Activated CD8-positive, alpha-beta T cell treated with anti-CD3 and anti-CD28 coated beads, Interleukin-2, amount 10 ng/mL, durations not matched to agents 7 days and 5 days (primary cell): ENCODE data around the gene ISCU. TPM values are rescaled to one million over a fixed set of nuclear protein-coding genes. Genes with fewer than 3 reads are reported as not detected.
"Not testable (repeated sequence)": the region's sequence is repeated elsewhere in the genome, so short reads cannot be mapped to it uniquely, and the experiment has no call there.

Experiments
- ATAC-seq: fragments of 150-1000 bp; cut with Tn5 transposase; one replicate; pipeline ENCODE4 v1.10.0; 2021; ENCODE audit warnings: moderate library complexity
- CTCF ChIA-PET: fragments of 350-600 bp; sonication (Branson Sonifier 250); formaldehyde crosslinking; loops from one replicate; lab custom pipeline; 2021; ENCODE audit warnings: antibody characterized with exemption; lab: Charles Lee
- POLR2A ChIA-PET: fragments of 350-600 bp; sonication (Branson Sonifier 250); formaldehyde crosslinking; loops from one replicate; lab custom pipeline; 2021; ENCODE audit warnings: antibody characterized with exemption; lab: Charles Lee
- DNase-seq: peaks from one replicate; pipeline ENCODE4 v3.0.0-alpha.2; 2020
- H3K27ac Mint-ChIP-seq: one replicate; pipeline ENCODE4 v1.8.0; 2021; ENCODE audit warnings: mild to moderate bottlenecking, mixed read lengths
- H3K27me3 Mint-ChIP-seq: one replicate; pipeline ENCODE4 v1.8.0; 2021; ENCODE audit warnings: low read depth, mixed read lengths
- H3K36me3 Mint-ChIP-seq: one replicate; pipeline ENCODE4 v1.8.0; 2021; ENCODE audit warnings: low read depth, mixed read lengths
- H3K4me1 Mint-ChIP-seq: one replicate; pipeline ENCODE4 v1.8.0; 2021; ENCODE audit warnings: low read depth, mixed read lengths
- H3K4me3 Mint-ChIP-seq: one replicate; pipeline ENCODE4 v1.8.0; 2021; ENCODE audit warnings: mild to moderate bottlenecking, mixed read lengths
- H3K9me3 Mint-ChIP-seq: one replicate; pipeline ENCODE4 v1.8.0; 2022; ENCODE audit warnings: mixed read lengths; ENCODE audit not compliant: insufficient read depth
- total RNA-seq, 2 experiments: library from RNA; stranded (reverse); gene quantifications; one replicate each; pipeline ENCODE4 v1.2.3, GENCODE V29; 2021

ISCU gene
- total RNA-seq, 2 experiments from 2014 or later: 58.5 to 59.5 TPM

GRCh38 chr12:108582509-108582908, 20.1 kb downstream of the ISCU start:
- H3K4me3 Mint-ChIP-seq: no peak overlapping the region
- no peak for DNase-seq
- ChIA-PET POLR2A (no interaction called here), CTCF (interaction anchor here (0.6 to 1.1 kb wide), 2 partner anchors 12 to 14 kb away, joined by 3 read pairs; no protein-coding TSS in a partner anchor)
- H3K36me3 Mint-ChIP-seq: peaks cover 4% of the 10 kb centered on the region
- H3K27me3 Mint-ChIP-seq: peaks cover 9% of the 10 kb centered on the region
- no peak overlapping the region for H3K27ac Mint-ChIP-seq
- H3K4me1 Mint-ChIP-seq: peaks cover 7% of the 10 kb centered on the region
- peaks cover 7% of the 10 kb centered on the region for H3K9me3 Mint-ChIP-seq
- no peak for ATAC-seq

DNA sequence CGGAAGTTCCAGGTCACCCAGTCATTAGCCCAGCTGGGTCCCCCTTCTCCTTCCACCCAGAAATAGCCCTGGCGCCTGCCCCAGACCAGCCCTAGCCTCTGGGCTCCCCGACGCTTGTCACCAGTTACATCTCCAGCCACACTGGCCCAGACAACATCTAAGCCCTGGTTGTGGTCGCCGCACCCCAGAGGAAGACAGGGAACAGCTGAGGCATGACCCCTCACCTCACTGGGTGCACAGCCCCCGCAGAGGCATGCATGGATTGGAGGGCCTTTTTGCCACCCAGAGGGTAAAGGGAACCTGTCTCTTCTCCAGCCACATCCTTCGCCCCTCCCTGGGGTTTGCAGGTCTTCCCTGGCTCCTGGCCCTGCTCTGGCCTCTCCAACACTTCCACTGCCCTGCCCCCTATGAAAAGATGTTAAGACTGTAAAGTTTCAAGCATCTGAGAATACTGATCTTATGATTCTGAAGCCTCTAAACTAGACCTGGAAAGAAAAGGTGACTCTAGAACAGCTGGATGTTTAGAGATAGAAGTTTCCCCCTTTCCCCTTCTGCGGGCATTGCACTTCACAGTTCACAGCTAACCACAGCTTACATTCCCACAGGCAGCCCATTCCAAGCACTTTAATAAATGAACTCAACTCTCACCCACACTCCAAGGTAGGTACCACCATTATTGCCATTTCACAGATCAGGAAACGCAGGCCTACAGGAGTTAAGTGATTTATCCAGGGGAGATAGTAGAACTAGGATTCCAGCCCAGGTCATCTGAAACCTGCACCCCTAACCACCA, 20.8 kb downstream of the ISCU start:
- CTCF ChIA-PET: interaction anchor here (1.1 kb wide), 1 partner anchor 13 kb away, joined by 3 read pairs; no protein-coding TSS in a partner anchor
- Mint-ChIP-seq H3K27me3 (peaks cover 8% of the 10 kb centered on the region), H3K36me3 (peaks cover 4% of the 10 kb centered on the region), H3K4me1 (peaks cover 7% of the 10 kb centered on the region), H3K27ac (no peak overlapping the region), H3K4me3 (no peak overlapping the region), H3K9me3 (peaks cover 7% of the 10 kb centered on the region)
- no peak for DNase-seq
- no peak for ATAC-seq
- POLR2A ChIA-PET: no interaction called here

DNA sequence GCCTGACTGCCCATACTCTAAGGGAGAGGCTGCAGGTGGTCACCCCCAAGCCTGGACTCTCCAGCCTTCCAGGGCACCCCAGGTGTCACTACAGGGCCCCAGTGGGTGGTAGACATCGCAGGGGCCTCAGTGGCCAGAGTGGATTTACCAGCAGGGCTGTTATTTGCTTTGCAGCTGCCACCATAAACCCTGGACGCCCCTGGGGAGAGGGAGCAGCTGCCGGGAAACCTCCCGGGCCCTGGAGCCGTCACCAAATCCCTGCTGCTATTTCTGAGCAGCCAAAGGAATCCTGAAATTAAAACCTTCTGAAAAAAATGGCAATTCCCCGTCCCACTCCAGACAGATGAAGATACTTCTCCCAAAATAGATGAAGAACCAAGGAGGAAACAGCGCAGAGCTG, 21.6 kb downstream of the ISCU start:
- Mint-ChIP-seq H3K36me3 (peaks cover 2% of the 10 kb centered on the region), H3K27me3 (peaks cover 4% of the 10 kb centered on the region), H3K4me1 (peaks cover 5% of the 10 kb centered on the region), H3K27ac (no peak overlapping the region), H3K9me3 (peaks cover 6% of the 10 kb centered on the region), H3K4me3 (no peak overlapping the region)
- no peak for ATAC-seq
- no peak for DNase-seq
- CTCF ChIA-PET: no interaction called here
- POLR2A ChIA-PET: no interaction called here

DNA sequence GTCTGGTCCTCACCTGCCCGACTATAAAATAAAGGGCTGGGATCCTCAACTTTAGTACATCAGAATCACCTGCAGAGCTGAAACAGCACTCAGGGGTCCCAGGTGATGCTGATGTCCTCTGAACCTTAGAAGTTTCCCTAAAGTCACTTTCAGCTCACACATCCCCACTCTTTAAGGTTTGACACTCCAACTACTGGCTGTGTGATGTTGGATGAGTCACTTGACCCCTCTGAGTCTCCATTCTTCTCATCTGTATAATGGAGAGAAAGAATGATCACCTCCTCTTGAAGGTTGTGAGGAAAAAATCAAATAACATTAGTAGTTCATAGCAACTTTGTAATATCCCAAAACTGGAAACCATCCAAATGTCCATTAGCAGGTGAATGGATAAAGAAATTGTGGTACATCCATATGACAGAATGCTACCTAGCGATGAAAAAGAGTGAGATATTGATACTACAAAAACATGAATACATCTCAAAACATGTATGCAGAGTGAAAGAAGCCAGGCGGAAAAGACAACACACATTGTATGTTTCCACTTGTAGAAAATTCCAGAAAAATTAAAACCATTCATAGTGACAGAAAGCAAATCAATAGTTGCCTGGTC, 22.2 kb downstream of the ISCU start:
- ChIA-PET CTCF (no interaction called here), POLR2A (no interaction called here)
- Mint-ChIP-seq H3K9me3 (no peaks in the 10 kb centered on the region), H3K27me3 (peaks cover 4% of the 10 kb centered on the region), H3K36me3 (no peaks in the 10 kb centered on the region), H3K4me3 (no peak overlapping the region), H3K27ac (no peak overlapping the region), H3K4me1 (no peaks in the 10 kb centered on the region)
- DNase-seq (no peak), ATAC-seq (no peak)

GRCh38 chr12:108585864-108586263, 23.5 kb downstream of the ISCU start:
- no peaks in the 10 kb centered on the region for H3K36me3 Mint-ChIP-seq
- H3K9me3 Mint-ChIP-seq: no peaks in the 10 kb centered on the region
- no peaks in the 10 kb centered on the region for H3K4me1 Mint-ChIP-seq
- H3K27me3 Mint-ChIP-seq: peaks cover 4% of the 10 kb centered on the region
- ChIA-PET CTCF (interaction anchor here (1.5 kb wide), 1 partner anchor 32 kb away, joined by 4 read pairs; no protein-coding TSS in a partner anchor), POLR2A (interaction anchor here (0.6 kb wide), 2 partner anchors 10 to 26 kb away, joined by 3 to 5 read pairs; no protein-coding TSS in a partner anchor)
- H3K4me3 Mint-ChIP-seq: no peak overlapping the region
- no peak overlapping the region for H3K27ac Mint-ChIP-seq
- no peak for DNase-seq
- ATAC-seq: no peak

DNA sequence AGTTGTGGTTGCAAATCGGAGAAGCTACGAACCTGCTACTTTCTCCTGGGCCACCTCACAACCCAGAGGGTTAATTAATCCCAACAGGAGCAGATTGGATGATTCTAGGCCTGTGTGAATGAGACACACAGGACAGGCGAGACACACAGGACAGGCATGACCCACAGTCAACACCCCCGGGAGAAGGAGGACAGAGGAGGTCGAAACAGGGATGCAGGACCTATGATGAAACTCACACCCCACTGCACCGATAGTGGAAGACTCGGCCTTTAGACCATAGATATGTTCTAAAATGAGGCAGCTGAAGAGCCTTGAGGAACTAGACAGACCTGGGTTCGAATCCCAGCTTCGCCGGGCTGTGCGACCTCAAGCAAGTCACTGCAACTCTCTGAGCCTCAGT, 23.9 kb downstream of the ISCU start:
- Mint-ChIP-seq H3K4me1 (no peaks in the 10 kb centered on the region), H3K27me3 (peaks cover 4% of the 10 kb centered on the region), H3K27ac (no peak overlapping the region), H3K36me3 (no peaks in the 10 kb centered on the region), H3K4me3 (no peak overlapping the region), H3K9me3 (no peaks in the 10 kb centered on the region)
- POLR2A ChIA-PET: no interaction called here
- DNase-seq (no peak), ATAC-seq (no peak)
- CTCF ChIA-PET: interaction anchor here (1.5 kb wide), 1 partner anchor 31 kb away, joined by 4 read pairs; no protein-coding TSS in a partner anchor

DNA sequence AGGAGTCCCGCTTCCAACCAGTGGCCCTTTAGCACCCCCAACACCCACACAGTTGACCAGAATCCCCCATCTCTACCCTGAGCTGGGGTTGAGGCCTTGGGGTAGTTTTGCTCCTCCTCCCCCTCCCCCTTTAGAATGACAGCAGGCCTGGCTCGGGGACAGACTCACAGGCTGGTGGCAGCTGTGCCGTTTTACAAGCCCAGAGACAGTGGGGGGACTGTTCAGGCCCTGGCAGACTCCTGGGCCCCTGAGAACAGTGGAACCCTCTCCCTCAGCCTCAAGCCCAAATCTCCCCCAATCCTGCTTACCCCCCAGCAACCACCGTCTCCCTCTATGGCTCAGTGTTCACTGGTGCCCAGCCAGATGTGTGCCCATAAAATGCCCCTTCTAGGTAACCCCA, 25.4 kb downstream of the ISCU start:
- ATAC-seq (no peak), DNase-seq (no peak)
- Mint-ChIP-seq H3K4me1 (no peaks in the 10 kb centered on the region), H3K4me3 (no peak overlapping the region), H3K36me3 (no peaks in the 10 kb centered on the region), H3K27ac (no peak overlapping the region), H3K27me3 (peaks cover 4% of the 10 kb centered on the region), H3K9me3 (no peaks in the 10 kb centered on the region)
- POLR2A ChIA-PET: no interaction called here
- CTCF ChIA-PET: no interaction called here

GRCh38 chr12:108589028-108589839, 26.8 kb downstream of the ISCU start:
- POLR2A ChIA-PET: no interaction called here

GRCh38 chr12:108589840-108590229, 27.4 kb downstream of the ISCU start:
- ChIA-PET POLR2A (no interaction called here), CTCF (no interaction called here)
- ATAC-seq (no peak), DNase-seq (no peak)
- Mint-ChIP-seq H3K27me3 (peaks cover under 1% of the 10 kb centered on the region), H3K4me1 (no peaks in the 10 kb centered on the region), H3K27ac (no peak overlapping the region), H3K9me3 (no peaks in the 10 kb centered on the region), H3K36me3 (no peaks in the 10 kb centered on the region), H3K4me3 (no peak overlapping the region)

More at GRCh38 chr12:108589028-108589839, 26.8 kb downstream of the ISCU start:
- Mint-ChIP-seq H3K4me1 (no peaks in the 10 kb centered on the region), H3K9me3 (no peaks in the 10 kb centered on the region), H3K27ac (no peak overlapping the region), H3K4me3 (no peak overlapping the region), H3K36me3 (no peaks in the 10 kb centered on the region), H3K27me3 (peaks cover 4% of the 10 kb centered on the region)
- ATAC-seq (no peak), DNase-seq (no peak)
- CTCF ChIA-PET: no interaction called here

- ATAC-seq, H3K27me3 Mint-ChIP-seq, H3K27ac Mint-ChIP-seq, H3K36me3 Mint-ChIP-seq, H3K4me3 Mint-ChIP-seq, H3K4me1 Mint-ChIP-seq, H3K9me3 Mint-ChIP-seq, DNase-seq, POLR2A ChIA-PET, CTCF ChIA-PET: not testable (repeated sequence)
These were observed 28.1 kb downstream of the ISCU start for GRCh38 chr12:108590463-108590862.

- H3K36me3 Mint-ChIP-seq: no peaks in the 10 kb centered on the region
- no peaks in the 10 kb centered on the region for H3K9me3 Mint-ChIP-seq
- H3K27me3 Mint-ChIP-seq: no peaks in the 10 kb centered on the region
- H3K4me1 Mint-ChIP-seq: no peaks in the 10 kb centered on the region
- H3K27ac Mint-ChIP-seq: no peak overlapping the region
- DNase-seq: no peak
- no peak overlapping the region for H3K4me3 Mint-ChIP-seq
- no peak for ATAC-seq
- ChIA-PET CTCF (no interaction called here), POLR2A (no interaction called here)
These were observed 29.0 kb downstream of the ISCU start for GRCh38 chr12:108591267-108591980.
